Forelimb muscle (tissue), 1 donor: ENCODE data around the gene SGPL1. TPM values are rescaled to one million over a fixed set of nuclear protein-coding genes. Genes with fewer than 3 reads are reported as not detected.

Experiments used
- DNase-seq: peaks from one replicate; pipeline ENCODE4 v3.0.0-alpha.2; 2013; ENCODE audit warnings: low read depth
- polyA plus RNA-seq: library from polyadenylated mRNA; unstranded; fragments of 120-200 nt; gene quantifications from one replicate; pipeline ENCODE4 v1.2.1, GENCODE V29; 2013; ENCODE audit not compliant: insufficient read length

Gene SGPL1
- polyA plus RNA-seq, 1 donor: 26.7 TPM

GRCh38 chr10:70809726-70810125 is 6.0 kb upstream of the SGPL1 start:
- DNase-seq: no peak

- DNase-seq: no peak
Measured at GRCh38 chr10:70810967-70811366, 4.8 kb upstream of the SGPL1 start.

GRCh38 chr10:70811881-70812280 is 3.9 kb upstream of the SGPL1 start:
- no peak for DNase-seq

- DNase-seq: no peak
Measured at GRCh38 chr10:70812814-70813213, 2.9 kb upstream of the SGPL1 start.

GRCh38 chr10:70814126-70814525 is 1.6 kb upstream of the SGPL1 start:
- DNase-seq: no peak

- peak; percentile 51 for DNase-seq
Measured at GRCh38 chr10:70816220-70816894, 609 bp downstream of the SGPL1 start.

- no peak for DNase-seq
Measured at GRCh38 chr10:70820976-70821750, 5.4 kb downstream of the SGPL1 start.

GRCh38 chr10:70822076-70822820 is 6.5 kb downstream of the SGPL1 start:
- DNase-seq: no peak

- no peak for DNase-seq
Measured at GRCh38 chr10:70827086-70827757, 11.5 kb downstream of the SGPL1 start.

- no peak for DNase-seq
Measured at GRCh38 chr10:70828923-70829322, 13.2 kb downstream of the SGPL1 start.

- DNase-seq: no peak
Measured at GRCh38 chr10:70829543-70829942, 13.8 kb downstream of the SGPL1 start.

- no peak for DNase-seq
Measured at GRCh38 chr10:70830164-70830563, 14.4 kb downstream of the SGPL1 start.

GRCh38 chr10:70832221-70832620 is 16.5 kb downstream of the SGPL1 start:
- DNase-seq: no peak

- DNase-seq: no peak
Measured at GRCh38 chr10:70832852-70833528, 17.2 kb downstream of the SGPL1 start.

GRCh38 chr10:70833601-70834000 is 17.9 kb downstream of the SGPL1 start:
- no peak for DNase-seq

- no peak for DNase-seq
Measured at GRCh38 chr10:70834021-70834420, 18.3 kb downstream of the SGPL1 start.

- DNase-seq: no peak
Measured at GRCh38 chr10:70834441-70835151, 18.8 kb downstream of the SGPL1 start.

- DNase-seq: no peak
Measured at GRCh38 chr10:70836319-70836718, 20.6 kb downstream of the SGPL1 start.

- no peak for DNase-seq
Measured at GRCh38 chr10:70837660-70838059, 21.9 kb downstream of the SGPL1 start.

- DNase-seq: no peak
Measured at GRCh38 chr10:70838270-70838805, 22.6 kb downstream of the SGPL1 start.

GRCh38 chr10:70840836-70841235 is 25.1 kb downstream of the SGPL1 start:
- no peak for DNase-seq
